ENCODE measurements around the gene MAGI1. TPM values are rescaled to one million over a fixed set of nuclear protein-coding genes. Genes with fewer than 3 reads are reported as not detected.

MAGI1 gene
- total and polyA plus RNA-seq, 5 donors: 15.8 to 38.3 (median 32.8) TPM

Other genes with a start within 250 kb of the MAGI1 start
- gene SLC25A26, start 182.1 kb upstream of the MAGI1 start, total RNA-seq: 10 to 100 TPM; 23.9 to 39.4 (median 30.4) TPM
- 24.6 TPM for gene SLC25A26, start 182.1 kb upstream of the MAGI1 start, polyA plus RNA-seq

All from right cardiac atrium (tissue), 5 donors.